ENCODE data around the gene DCAF15.
"Not testable (repeated sequence)": the region's sequence is repeated elsewhere in the genome, so short reads cannot be mapped to it uniquely, and the experiment has no call there.

Gene DCAF15, protein sequence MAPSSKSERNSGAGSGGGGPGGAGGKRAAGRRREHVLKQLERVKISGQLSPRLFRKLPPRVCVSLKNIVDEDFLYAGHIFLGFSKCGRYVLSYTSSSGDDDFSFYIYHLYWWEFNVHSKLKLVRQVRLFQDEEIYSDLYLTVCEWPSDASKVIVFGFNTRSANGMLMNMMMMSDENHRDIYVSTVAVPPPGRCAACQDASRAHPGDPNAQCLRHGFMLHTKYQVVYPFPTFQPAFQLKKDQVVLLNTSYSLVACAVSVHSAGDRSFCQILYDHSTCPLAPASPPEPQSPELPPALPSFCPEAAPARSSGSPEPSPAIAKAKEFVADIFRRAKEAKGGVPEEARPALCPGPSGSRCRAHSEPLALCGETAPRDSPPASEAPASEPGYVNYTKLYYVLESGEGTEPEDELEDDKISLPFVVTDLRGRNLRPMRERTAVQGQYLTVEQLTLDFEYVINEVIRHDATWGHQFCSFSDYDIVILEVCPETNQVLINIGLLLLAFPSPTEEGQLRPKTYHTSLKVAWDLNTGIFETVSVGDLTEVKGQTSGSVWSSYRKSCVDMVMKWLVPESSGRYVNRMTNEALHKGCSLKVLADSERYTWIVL

DNA sequence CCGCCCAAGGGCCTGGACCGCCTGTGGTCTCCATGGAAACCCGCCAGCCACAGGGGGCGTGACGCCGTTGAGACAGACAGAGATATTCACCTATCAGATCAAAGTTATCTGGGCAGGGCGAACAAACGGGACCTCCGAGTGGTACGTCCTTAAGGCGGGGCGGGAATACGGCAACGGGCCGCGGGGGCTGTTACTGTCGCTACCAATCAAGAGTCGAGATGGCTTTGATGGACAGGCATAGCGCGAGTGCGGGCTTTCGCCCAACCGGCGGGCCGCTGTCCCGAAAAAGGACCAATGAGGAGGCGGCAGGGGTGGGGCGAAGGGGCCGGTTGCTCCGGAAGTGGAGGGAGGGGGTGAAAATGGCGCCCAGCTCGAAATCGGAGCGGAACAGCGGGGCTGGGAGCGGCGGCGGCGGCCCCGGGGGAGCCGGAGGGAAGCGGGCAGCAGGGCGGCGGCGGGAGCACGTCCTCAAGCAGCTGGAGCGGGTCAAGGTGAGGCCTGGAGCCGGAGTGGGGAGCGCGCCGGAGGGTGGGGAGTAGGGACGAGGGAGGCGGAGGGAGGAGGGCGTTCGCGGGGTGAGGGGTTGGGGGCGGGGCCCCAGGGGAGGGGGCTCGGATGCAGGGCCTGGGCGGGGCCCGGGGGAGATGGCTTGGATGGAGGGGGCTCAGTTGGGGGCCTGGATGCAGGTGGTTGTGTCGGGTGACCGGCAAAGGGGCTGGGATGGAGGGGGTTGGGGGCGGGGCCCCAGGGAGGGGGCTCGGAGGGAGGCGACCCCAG lies at the start of gene DCAF15:
DCAF15 (plus strand) TSS at position 356 of the 777 bp plus-strand sequence; CDS start at position 360, 4 bp downstream.
- DNase-seq: peak; percentile 95 to 98

DNA sequence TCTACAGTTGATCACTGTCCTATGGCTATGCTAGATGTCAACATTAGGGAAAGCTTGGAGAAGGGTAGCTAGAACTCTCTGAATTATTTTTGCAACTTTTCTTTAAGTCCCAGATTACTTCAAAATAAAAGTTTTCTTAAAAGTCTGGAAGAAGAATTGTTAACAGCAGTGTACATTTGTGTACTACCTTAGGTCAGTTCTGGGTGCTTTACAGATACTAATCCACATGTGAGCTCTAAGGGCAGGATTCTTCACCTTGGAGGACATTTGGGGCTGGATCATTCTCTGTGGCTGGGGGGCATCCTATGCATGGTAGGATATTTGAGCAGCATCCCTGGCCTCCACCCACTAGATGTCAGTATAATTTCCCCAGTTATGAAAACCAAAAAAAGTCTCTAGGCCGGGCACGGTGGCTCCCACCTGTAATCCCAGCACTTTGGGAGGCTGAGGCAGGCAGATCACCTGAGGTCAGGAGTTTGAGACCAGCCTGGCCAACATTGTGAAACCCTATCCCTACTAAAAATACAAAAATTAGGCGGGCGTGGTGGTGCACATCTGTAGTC lies 49.2 kb upstream of the DCAF15 start:
- DNase-seq: no peak

DNA sequence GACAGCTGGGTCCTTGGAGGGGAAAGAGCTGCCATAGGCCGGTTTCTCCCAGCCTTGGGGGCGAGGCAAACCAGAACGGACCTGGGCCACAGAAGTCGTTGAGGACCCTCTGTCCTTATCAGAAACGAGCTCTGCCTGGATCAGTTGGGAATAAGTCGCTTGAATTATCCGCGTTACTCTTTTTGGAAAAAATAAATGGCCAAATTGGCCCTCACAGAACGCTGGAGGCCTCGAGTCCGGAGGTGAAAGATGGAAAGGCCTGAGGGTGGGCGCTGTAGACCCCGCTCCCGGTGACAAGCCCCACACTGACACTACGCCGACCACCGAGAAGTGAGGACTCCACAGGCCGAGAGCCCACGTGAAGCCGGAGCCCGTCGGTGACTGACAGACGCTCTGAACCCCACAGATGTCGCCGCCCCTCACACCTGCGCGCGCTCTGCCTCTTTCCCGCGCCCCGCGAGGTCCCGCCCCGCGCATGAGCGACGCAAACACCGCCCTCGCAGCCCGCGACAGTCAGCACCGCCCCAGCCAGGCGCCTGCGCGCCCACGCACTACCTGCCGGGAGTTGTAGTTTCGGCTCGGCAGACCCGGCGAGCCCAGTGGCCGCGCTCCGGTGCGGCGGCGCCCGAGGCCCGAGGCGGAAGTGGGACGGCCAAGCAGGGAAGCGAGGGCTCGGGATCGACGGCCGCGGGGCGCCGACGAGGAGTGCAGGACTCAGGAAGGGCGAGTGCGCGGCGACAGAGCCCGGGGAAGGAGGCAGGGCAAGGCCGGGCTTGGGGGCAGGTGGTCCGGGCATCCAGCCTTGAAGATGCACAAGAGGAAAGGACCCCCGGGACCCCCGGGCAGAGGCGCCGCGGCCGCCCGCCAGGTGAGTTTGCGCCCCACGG lies 46.4 kb upstream of the DCAF15 start, which contains the start of the genes BRME1 and CC2D1A:
BRME1 (minus strand) TSS at position 484 of the 887 bp plus-strand sequence. CDS start 1,225 bp downstream, outside the sequence.
CC2D1A (plus strand) TSS at position 568 of the 887 bp plus-strand sequence; CDS start at position 809, 241 bp downstream.
- peak; percentile 60 to 92 for DNase-seq

DNA sequence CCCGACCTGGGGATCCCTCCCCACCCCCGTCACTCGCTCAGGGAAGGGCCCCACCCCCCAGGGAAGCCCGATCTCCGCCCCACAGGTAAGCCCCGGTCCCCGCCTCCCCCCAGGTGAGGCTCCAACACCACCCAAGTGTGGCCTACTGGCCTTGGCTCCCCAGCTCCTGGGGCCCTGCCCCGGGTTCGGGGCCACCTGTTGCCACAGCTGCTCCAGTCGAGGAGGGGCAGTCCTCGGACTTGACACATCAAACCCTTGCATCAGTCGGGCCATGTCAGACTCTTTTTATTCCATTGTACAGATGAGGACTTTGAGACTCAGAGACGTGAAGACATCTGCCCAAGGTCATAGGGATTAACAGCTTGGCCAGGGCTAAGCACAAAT lies 45.8 kb upstream of the DCAF15 start:
- DNase-seq: no peak

DNA sequence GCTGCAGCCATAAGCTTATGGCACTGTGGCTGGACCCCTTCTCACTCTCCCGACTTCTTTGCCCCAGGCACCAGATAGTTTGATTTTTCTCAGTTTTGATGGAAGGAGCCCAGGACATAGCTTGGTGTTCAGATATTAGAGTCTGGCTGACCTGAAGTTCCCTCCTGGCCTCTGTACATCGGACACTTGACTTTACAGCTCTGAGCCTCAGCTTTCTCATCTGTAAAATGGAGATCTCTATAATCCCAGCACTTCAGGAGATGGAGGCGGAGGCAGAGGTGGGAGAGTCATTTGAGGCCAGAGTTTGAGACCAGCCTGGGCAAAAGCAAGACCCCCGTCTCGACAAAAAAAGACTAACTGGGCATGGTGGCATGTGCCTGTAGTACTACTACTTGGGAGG lies 45.4 kb upstream of the DCAF15 start:
- no peak for DNase-seq

DNA sequence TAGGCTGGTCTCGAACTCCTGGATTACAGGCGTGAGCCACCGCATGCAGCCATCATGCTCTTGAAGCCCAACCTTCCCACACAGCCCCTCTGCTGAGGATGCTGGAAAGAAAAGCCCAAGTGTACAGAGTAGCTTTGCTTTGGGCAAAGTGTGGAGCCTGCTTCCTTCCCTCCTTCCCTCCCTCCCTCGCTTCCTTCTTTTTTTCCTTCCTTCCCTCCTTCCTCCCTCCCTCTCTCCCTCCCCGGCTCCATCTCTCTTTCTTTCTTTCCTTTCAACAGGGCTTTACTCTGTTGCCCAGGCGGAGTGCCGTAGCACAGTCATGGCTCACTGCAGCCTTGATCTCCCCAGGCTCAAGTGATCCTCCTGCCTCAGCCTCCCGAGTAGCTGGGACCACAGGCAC lies 43.6 kb upstream of the DCAF15 start:
- no peak for DNase-seq

DNA sequence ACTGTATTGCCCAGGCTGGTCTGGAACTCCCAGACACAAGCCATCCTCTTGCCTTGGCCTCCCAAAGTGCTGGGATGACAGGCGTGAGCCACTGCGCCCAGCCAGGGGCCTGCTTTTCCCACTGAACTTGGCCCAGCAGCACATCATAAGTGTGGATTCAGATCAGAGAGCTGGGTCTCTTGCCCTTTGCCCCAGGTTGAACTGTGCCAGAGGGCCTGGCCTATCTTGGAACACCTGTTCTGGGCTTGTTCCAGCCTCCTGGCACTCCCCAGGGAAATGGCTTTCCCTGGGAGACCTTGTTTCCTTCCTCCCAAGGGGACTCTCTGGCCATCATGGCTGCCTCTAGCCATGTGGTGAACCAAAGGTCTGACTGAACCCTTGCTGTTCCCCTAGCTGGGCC lies 42.9 kb upstream of the DCAF15 start:
- no peak for DNase-seq

DNA sequence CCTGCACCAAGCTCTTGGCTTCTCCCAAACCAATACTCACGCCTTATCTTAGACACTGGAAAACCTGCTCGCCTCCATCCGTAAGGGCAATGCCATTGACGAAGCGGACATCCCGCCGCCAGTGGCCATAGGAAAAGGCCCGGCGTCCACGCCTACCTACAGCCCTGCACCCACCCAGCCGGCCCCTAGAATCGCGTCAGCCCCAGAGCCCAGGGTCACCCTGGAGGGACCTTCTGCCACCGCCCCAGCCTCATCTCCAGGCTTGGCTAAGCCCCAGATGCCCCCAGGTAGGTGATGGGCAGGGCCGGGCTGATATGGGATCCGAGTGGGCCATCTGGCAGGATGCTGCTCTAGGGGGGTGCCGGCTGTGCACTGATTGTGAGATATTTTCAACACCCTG lies 39.0 kb upstream of the DCAF15 start:
- no peak for DNase-seq

DNA sequence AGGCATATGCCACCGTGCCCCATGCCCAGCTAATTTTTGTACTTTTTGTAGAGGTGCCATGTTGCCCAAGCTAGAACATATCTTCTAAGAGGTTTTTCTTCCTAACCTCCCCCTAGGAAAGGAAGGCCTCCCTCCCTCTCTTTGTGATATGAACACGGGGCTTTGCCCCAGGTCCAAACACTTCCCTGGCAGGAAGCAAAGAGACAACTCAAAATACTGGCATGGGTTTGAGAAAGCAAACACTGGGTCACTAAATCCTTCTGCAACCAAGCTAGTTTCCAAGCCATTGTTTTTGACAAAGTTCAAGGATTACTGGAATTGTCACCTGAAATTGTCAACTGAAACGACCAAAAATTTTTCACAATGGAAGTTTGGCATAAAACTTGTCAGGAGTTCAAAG lies 37.5 kb upstream of the DCAF15 start:
- DNase-seq: no peak

DNA sequence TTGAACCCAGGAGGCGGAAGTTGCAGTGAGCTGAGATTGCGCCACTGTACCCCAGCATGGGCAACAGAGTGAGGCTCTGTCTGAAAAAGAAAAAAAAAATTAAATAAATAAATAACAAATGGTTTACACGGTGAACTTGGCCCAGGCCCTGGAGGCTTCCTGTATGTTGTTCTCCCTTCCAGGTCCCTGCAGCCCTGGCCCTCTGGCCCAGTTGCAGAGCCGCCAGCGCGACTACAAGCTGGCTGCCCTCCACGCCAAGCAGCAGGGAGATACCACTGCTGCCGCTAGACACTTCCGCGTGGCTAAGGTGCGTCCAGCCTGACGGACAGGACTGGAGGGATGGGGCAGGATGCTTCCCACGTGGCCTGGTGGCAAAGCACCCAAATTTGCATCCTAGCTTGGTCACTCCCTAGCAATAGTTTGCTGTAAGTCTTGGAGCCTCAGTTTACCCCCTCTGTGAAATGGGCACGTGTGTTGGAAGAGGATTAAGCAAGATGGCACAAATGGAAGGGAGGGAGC lies 34.4 kb upstream of the DCAF15 start:
- DNase-seq: no peak

DNA sequence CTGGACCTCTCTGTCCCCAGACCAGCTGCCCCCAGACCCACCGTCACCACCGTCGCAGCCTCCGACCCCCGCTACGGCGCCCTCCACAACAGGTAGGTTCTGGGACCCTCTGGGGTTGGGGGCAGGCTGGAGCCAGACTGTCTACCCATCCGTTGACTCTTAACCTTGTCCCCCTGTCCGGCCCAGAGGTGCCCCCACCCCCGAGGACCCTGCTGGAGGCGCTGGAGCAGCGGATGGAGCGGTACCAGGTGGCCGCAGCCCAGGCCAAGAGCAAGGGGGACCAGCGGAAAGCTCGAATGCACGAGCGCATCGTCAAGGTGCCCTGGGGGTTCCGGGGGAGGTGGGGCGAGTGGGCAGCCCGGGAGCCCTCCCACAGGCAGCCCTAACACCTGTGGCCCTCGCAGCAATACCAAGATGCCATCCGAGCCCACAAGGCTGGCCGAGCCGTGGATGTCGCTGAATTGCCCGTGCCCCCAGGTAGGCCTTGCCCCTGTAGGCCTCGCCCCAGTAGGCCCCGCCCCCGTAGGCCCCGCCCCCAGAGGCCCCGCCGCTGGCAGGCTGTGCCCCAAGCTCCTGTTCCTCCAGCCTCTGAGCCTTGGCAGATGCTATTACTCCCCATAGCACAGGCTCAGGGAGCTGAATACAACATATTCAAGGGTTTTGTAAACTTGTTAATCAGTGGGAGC lies 33.4 kb upstream of the DCAF15 start:
- no peak for DNase-seq

DNA sequence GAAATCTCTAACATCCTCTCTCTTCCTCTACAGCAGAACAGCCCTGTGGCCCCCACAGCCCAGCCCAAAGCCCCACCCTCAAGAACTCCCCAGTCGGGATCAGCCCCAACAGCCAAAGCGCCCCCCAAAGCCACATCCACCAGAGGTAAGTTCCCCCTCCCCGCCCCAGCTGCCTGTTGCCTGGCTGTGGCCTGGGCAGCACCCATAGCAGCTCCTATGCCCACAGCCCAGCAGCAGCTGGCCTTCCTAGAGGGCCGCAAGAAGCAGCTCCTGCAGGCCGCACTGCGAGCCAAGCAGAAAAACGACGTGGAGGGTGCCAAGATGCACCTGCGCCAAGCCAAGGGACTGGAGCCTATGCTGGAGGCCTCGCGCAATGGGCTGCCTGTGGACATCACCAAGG lies 31.8 kb upstream of the DCAF15 start:
- DNase-seq: no peak

DNA sequence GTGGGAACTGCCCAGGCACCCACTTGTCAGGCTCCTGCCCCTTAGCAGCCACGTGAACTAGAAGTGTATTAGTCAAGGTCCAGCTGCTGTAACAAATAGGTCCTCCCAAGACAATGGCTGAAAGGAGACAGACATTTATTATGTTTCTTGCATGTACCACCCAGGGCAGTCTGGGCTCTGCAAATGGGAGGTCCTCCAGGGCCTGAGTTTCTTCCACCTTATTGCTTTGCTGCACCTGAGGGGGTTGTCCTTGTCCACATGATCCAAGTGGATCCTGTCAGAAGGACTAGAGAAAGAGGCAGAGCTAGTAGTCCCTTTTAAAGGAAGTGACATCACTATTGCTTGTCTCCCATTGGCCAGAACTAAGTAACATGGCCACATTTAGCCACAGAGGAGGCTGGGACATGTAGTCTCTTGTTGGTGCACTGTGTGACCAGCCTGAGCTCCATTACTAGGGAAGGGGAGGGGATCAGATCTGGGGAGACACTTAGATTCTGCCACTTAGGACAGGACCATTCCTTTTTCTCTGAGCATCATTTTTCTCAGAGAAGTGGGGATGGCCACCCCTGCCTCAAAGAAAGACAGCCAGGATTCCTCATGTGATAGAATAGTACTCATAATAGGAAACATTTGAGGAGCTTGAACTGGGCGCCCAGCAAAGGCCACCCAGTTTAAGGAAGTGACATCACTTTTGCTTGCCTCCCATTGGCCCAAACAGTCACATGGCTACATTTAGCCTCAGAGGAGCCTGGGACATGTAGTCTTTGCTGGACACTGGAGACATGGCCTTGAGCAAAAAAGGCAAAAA lies 31.2 kb upstream of the DCAF15 start:
- DNase-seq: peak; percentile 33 to 56

DNA sequence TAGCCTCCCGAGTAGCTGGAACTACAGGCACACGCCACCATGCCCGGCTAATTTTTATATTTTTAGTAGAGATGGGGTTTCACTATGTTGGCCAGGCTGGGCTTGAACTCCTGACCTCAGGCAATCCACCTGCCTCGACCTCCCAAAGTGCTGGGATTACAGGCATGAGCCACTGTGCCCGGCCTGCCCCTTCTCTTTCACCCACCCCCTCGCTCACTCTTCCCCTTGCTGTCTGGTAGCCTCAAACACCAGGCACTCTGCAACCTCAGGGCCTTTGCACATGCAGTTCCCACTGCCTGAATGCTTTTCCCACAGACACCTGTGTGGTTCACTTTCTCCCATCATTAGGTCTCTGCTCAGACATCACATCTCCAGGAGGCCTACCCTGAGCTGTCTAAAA lies 30.2 kb upstream of the DCAF15 start:
- not testable (repeated sequence) for DNase-seq

DNA sequence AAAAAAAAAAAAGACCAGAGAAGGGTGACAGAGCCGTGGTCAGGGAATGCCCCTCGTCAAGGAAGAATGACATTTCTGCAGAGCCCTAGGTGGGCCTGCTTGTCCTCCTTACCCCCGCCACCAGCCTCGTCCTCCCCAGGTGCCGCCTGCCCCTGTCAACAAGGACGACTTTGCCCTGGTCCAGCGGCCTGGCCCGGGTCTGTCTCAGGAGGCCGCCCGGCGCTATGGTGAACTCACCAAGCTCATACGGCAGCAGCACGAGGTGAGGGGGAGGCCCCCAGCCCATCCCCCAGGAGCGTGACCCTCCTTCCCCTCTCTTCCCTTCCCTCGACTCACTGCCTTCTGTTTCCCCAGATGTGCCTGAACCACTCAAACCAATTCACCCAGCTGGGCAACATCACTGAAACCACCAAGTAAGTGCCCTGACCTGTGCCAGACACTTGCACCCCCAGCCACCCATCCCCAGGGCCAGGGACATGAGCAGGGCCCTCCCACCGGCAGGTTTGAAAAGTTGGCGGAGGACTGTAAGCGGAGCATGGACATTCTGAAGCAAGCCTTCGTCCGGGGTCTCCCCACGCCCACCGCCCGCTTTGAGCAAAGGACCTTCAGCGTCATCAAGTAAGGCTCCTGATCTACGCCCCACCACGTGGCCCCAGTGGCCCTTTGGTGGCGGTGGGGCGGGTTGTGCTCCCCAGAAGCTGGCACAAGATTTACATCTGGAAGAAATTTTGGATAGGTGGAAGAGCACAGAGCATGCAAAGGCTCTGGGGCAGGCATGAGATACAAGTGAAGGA lies 28.9 kb upstream of the DCAF15 start:
- DNase-seq: no peak

DNA sequence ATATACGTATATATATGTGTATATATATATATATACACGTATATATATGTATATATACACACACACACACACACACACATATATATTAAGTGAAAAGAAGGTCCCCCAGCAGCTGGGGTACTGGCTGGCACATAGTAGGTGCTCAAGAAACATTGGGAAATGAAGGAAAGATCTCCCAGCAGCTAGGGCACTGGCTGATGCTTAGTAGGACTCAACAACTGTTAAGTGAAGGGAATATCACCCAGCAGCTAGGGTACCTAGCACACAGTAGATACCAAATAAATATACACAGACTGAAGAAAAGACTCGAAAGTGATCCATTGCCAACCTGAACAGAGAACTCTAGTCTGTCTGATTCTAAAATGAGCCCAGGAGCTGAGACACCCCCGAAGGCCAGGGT lies 26.3 kb upstream of the DCAF15 start:
- no peak for DNase-seq

DNA sequence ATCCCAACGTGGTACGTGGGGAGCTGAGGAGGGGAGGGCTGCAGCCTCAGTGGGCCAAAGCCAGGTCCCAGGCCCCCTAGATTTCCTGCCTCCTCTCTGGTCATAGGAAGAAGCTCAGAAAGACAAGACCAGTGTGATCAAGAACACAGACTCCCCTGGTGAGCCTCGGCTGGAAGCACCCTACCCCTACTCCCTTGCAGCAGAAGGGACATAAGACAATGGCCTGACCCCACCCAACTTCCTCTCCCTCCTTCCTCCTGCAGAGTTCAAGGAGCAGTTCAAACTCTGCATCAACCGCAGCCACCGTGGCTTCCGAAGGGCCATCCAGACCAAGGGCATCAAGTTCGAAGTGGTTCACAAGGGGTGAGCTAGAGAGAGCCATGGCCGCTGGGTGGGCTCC lies 25.6 kb upstream of the DCAF15 start:
- DNase-seq: no peak

DNA sequence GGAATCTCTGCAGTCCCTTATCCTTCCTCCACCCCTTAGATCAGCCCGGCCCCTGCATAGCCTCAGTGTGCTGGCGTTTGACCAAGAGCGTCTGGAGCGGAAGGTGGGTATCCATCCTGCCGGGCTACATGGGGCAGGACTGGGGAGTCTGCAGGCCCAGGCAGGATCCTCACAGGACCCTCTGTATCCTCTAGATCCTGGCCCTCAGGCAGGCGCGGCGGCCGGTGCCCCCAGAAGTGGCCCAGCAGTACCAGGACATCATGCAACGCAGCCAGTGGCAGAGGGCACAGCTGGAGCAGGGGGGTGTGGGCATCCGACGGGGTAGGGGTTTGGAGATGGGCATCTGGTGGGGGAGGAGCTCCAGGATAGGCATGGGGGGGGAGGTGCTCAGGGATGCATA lies 23.0 kb upstream of the DCAF15 start:
- no peak for DNase-seq

DNA sequence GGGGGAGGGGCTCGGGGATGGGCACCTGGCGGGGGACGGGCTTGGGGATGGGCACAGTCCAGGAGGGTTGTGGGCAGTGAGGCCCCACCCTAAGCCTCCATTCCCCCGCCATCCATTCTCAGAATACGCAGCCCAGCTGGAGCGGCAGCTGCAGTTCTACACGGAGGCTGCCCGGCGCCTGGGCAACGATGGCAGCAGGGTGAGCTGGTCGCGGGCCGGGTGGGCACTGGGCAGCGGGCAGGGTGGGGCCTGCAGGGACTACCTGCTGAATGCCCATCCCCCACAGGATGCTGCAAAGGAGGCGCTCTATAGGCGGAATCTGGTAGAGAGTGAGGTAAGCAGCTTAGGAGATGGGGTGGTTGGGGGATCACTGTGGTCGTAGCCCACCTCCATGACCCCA lies 22.4 kb upstream of the DCAF15 start:
- no peak for DNase-seq

DNA sequence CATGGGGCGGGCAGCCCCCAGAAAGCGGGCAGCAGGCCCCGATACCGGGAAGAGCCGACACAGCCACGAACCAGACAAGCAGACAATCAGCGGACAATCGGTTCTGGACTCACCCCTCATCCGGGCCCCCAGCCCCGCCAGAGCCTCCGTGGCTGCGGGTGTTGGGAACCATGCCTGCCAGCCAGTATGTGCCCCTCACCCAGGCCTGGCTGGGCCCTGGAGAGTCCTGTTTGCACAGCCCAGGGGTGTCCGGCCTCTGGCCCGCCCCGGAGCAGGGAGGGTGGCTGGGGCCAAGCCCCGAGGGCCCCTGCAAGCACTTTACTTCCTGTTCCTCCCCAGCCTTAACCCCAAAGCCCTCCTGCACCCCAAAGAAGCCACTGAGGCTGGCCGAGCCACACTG lies 21.9 kb upstream of the DCAF15 start:
- no peak for DNase-seq

All from NCI-H526 (cell line).